GM18858 (cell line): ENCODE results near the gene C1QTNF12.
"Not testable (repeated sequence)": the region's sequence is repeated elsewhere in the genome, so short reads cannot be mapped to it uniquely, and the experiment has no call there.

ENCODE experiments used
- ATAC-seq: cut with Tn5 transposase; IDR thresholded peaks from one replicate; pipeline ENCODE4 v1.9.1; 2021; ENCODE audit not compliant: unreplicated experiment

C1QTNF12 gene

DNA sequence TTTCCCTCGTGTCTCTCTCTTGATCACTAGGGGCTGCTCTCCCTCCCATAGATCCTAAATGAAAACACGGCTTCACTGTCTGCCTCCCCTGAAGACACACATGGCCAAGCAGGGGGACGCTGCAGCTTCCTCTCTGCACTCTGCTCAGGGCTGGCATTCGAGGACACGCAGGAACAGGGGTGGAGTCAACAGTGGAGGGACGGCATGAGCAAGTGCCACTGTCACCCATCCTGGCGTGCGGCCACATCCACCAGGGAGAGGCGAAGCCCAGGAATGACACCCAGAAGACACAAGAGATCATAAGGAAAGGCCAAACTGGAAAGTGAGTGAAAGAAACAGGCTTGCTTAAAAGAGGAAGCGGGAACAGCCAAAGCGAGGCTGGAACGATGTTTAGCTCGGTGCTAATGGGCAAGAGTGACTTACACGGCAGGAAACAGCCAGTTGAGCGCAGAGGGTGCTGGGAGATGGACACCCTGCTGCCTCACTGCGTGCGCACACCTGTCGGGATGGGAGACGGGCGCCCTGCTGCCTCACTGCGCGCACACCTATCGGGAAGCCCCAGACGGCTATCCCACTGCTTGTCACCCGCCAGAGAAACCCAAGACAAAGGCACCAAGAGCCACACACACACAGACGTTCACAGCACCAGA lies 13.6 kb upstream of the C1QTNF12 start:
- no peak for ATAC-seq

DNA sequence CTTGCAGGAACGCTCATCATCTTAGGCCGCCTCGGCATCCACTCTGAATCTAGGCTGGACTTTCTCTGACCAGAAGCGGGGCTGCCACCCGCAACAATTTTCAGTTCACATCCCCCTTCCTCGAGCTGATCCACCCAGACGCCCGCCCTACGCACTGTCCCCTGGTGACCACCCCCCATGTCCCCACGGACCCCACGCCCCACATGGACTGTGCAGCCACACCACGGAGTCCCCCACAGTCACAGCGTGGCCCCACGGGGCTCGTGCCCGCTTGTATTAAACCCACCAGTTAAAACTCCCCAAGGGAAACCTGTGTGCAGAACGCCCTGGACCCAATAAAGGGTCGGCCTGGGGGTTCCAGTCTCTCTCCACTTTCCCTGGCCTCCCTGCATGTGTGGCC lies 13.0 kb upstream of the C1QTNF12 start:
- no peak for ATAC-seq

DNA sequence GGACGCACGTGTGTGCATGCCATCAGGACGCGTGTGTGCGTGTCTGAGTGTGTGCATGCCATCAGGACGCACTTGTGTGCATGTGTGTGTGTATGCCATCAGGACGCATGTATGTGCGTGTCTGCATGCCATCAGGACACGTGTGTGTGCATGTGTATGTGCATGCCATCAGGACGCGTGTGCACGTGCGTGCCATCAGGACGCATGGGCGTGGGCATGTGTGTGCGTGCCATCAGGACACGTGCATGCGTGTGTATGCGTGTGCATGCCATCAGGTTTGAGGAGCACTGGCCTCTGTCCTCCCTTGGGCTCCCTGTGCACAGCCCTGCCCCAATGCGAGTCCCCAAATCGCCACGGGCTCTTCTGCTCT lies 12.6 kb upstream of the C1QTNF12 start:
- no peak for ATAC-seq

DNA sequence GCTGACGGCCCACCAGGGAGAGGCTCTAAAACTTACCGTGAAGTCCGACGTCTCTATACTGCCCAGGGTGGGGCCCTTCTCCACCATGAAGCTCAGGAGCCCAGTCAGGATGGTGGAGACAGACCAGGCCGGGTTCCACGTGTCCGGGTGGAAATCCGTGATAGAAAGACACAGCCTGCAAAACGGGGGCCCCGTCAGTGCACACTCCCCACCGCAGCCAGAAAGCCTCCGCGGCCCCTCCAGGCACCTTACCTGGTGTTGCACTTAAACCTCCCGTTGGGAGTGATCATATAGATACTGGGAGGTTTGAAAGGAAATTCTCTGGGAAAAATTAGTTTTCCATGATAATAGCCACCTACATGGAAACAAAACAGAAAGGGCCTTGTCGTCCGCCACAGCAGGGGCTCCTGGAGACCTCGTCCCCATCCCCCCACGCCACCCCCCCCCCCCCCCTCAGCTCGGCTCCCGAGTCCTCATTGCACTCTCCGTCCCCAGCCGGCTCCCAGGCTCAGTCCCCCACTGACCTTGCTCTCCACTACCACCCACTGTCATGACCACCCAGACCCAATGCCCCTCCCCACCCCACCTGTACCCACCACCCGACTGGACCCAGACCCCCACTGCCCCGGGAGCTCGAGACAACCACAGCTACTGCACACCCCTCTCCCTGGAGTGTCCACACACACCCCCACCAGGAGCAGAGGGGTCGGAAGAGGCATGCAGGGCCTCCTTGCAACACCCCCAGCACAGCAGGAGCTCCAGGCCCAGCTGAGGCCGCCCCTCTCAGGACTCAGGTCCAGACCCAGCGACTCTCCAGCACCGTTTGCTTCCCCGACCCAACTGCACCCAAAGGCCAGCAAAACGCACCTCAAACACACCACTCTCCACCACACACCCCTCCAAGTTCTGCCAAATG lies 10.7 kb upstream of the C1QTNF12 start:
- ATAC-seq: no peak

DNA sequence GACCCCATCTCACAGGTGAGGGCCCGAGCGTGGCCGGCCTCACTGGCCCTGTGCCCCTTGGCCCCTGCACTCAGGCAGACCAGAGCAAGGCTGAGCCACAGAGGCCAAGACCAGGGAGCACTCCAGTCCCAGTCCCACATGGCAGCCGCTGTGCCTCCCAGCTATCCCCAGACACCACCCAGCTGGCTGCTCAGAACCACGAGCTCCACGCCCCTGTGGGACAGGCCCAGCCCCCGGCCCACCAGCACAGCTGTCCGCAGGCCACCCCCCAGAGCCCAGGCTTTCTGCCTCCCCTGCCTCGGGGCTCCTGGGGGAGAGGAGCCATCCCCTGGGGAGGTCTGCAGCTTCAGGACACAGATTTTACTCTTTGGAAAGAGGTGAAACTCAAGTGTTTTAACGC lies 9.1 kb upstream of the C1QTNF12 start:
- ATAC-seq: no peak

DNA sequence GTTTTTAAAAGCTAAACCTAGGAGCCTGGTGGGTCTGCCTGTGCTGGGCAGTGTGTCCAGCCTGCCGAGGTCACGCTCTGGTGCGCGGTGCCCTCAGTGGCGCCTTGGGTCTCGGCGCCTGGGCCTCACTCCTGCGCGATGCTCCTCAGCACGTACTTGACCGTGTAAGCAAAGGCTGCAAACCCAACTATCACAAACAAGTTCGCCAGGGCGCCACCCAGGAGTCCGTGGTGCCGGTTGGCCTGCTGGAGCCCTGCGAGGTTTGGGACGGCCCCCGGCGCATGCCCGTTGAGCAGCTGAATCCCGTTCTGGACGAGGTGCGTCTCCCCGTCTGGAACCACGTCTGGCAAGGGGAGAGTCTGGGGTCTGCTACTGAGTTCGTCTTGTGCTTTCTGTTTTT lies 8.6 kb upstream of the C1QTNF12 start:
- no peak for ATAC-seq

DNA sequence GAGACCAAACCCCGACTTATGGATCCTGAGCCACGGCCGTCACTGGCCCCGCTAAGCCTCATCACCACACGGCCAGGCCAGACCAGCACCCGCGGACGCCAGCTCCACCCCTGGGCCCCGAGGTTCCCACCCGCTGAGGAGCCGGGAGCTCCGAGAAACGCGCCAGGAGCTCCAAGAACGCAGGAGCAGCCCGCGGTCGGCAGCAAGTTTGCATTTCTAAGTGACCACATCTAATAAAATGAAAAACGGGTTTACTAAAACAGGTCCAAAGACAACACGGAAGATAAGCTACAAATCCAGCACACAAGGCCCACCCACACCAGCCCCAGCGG lies 8.1 kb upstream of the C1QTNF12 start:
- ATAC-seq: no peak

DNA sequence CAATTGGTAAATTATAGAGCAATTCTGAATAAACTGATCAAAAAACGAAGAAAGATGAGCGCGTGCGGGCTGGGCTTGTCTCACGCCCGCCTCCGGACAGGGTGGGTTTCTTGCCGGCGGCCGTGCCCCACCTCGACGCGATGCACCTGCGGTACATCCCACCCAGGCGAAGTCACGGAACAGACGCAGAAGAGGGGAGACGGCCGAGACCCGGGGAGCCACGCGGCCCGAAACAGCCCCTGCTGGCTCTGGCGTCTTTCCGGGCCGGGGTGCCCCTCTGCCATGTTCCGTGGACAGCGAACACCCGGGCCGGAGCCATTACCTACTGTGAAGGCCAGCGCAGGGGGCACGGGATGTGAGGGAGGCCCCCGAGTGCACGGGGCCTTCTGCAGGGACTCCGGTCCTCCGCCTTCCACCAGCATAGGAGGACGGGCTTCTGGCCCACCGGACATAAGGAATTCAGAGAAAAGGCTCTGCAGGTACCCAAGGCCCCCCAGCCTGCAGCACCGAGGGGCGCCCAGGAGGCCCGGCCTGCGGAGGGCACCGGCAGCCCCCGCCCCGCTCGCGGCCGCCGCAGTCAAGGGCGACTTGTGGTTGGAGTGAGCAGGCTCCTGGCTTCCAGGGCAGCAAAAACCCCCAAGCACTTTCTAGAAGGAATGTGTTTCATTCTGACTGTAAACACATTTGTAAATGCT lies 7.6 kb upstream of the C1QTNF12 start:
- no peak for ATAC-seq

DNA sequence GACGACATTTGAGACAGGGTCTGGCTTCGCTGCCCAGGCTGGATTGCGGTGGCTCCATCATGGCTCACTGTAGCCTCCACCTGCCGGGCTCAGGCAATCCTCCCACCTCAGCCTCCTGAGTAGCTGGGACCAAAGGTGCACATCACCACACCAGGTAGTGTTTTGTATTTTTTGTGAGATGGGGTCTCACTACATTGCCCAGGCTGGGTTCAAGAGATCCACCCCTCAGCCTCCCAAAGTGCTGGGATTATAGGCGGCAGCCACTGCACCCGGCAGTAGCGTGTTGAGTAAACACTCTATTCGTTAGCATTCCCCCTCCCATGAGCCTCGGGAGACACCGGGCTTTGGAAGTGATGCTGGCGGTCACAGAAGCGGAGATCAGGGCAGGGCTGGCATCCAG lies 6.8 kb upstream of the C1QTNF12 start:
- ATAC-seq: no peak

DNA sequence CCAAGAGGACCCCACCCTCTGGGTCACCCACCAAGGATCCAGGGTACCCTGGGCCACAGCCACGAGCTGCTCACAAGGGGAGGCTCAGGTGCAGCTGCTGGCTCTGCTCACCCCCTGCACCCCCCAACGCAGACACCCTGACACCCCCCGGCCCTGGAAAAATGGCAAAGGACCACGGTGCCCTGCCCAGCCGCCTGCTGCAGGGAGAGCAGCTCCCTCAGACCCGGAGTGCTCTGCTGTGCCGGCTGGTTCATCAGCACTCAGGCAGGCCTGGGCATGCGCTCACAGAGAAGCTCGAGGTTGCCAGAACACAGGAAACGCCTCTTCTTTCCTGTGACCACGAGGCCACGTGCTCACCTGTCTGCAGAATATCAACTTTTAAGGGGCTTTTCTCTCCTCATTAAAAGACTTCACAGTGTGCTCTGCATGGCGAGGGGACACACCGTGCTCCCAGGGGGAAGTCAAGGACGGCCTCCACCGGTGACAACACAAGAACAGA lies 4.3 kb upstream of the C1QTNF12 start:
- no peak for ATAC-seq

DNA sequence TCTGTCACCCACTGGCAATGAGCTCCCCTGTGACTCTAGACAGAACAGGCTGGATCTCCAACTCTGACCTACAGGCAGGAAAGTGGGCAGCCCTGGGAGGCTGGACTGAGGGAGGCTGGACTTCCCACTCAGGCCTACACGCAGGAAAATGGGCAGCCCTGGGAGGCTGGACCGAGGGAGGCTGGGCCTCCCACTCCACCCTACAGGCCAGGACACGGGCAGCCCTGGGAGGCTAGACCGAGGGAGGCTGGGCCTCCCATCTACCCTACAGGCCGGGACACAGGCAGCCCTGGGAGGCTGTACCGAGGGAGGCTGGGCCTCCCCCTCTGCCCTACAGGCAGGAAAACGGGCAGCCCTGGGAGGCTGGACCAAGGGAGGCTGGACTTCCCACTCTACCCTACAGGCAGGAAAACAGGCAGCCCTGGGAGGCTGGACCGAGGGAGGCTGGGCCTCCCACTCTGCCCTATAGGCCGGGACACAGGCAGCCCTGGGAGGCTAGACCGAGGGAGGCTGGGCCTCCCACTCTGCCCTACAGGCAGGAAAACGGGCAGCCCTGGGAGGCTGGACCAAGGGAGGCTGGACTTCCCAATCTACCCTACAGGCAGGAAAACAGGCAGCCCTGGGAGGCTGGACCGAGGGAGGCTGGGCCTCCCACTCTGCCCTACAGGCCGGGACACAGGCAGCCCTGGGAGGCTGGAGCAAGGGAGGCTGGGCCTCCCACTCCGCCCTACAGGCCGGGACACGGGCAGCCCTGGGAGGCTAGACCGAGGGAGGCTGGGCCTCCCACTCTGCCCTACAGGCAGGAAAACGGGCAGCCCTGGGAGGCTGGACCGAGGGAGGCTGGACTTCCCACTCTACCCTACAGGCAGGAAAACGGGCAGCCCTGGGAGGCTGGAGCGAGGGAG lies 1.7 kb upstream of the C1QTNF12 start:
- ATAC-seq: not testable (repeated sequence)

DNA sequence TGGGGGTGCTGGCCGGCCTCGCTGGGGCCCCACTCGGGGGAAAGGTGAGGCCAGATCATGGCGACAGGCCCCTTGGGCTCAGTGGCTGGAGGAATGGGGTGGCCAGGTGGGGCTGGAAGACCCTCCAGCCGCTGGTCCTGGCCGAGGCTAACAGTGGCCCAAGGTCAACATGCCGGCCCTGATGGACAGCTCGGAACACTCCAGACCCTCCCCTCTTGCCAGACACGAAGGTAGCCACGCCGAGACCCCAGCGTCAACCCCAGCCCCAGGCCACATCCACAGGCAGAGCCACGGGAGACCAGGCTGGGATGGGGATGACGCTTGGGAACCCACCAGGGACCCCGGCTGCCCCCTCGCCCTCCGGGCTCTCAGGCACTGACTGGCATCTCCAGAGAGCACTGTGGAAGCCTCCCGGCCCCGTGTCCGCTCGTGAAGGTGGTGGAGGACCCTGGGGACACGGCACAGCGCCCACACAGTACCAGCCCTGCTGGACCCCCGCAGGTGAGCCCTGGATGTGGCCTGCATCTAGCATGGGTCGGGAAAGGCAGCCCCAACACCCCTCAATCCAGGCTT lies 905 bp upstream of the C1QTNF12 start:
- ATAC-seq: no peak

DNA sequence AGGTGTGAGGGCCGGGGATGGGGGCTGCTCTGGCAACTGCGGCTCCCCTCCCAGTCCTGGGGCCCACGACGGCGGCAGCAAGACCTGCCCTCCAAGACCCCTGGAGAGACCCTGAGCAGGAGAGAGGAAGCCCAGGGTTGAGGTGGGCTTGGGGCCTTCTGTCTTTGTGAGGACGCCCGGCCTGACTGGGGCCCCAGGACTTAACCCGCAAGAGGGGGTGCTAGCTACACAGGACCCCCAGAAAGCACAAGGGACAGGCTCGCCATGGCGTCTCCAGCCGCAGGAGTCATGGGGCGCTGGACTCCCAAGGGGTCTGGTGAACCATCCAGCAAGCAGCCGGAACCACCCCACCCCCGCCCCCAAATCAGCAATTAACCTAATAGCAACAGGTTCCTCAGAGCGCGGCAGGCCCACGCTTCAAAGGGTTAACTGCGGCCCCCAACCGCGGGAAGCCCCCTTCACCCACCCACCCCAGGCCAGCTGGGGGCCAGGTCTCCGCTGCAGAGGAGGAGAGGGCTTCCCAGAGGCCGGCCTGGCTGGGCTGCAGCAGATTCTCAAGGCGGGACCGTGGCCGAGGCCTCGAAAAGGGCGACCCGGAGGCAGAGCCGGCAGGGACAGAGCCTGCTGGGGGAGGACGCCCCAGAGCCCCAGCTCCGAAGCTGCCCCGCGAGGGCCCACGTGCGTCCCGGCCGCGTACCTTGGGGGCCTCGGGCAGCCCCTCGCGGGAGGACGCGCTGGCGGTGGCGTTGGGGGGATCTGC lies 525 bp downstream of the C1QTNF12 start:
- ATAC-seq: no peak

DNA sequence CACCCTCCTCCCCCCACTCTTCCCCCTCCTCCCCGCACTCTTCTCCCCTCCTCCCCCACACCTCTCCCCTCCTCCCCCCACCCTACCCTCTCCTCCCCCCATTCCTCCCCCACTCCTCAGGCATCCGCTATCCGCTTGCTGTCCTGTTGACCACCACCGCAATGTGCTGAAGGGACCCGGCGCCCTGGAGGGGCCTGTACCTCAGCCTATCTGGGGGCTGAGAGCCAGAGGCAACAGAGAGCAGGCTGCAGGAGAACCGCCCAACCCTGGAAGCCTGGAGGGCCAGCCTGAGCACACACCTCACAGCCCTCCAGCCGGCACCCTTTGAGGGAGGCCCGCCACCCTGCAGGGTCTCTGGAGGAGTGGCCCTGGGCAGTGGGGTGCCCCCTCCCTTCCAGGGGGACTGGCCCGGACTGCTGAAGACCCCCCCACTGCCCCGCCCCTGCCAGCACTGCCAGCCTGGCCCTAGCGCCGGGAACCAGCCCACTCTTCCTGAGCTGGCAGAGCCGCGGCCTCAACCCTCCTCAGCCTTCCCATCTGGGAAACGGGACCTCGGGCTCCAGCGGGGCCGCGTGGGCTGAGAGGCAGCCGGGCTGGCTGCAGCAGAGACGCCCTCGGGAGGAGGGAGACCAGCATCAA lies 1.2 kb downstream of the C1QTNF12 start:
- no peak for ATAC-seq

DNA sequence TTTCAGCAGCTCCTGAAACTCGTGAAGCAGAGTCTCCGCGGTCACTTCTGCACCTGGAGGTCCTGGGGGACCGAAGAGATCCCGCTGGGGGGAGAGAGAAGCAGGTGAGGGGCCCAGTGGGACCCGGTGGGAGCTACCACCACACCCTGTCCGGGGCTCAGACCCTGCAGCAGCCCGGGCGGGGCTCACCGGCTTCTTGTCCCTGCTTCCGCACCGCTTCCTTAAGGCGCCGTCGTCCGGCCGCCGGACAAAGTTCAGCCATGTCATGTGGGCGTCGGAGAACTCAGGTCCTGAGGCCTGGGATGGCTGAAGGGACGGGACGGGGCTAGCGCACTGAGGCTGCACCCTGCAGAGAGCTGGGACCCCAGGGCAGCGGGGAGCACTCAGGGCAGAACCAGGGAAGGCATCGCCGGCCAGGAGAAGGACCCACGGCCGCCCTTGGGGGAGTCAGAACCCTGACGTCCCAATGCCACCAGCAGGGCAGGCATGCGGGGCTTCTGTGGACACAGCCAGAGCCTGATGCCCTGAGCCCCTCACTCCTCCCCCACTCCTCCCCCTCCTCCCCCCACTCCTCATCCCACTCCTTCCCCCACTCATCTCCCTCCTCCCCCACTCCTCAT lies 2.2 kb downstream of the C1QTNF12 start:
- no peak for ATAC-seq

DNA sequence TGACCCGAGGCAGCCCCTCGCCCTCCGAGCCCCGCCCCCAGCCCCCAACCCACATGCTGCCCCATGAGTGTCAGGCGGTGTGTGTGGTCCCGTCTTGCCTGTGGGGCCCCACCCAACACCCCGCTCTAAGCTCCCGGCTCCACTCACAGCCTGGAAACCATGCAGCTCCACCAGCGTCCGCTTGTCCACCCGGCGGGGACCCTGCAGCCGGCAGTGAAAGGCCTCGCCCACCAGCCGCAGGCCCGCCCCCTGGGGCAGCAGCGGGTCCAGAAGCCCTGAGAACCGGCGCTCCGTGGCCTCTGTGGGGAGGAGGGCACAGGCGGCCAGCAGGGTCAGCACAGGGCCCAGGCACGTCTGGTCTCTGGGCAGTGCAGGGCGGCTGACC lies 2.7 kb downstream of the C1QTNF12 start:
- ATAC-seq: no peak

DNA sequence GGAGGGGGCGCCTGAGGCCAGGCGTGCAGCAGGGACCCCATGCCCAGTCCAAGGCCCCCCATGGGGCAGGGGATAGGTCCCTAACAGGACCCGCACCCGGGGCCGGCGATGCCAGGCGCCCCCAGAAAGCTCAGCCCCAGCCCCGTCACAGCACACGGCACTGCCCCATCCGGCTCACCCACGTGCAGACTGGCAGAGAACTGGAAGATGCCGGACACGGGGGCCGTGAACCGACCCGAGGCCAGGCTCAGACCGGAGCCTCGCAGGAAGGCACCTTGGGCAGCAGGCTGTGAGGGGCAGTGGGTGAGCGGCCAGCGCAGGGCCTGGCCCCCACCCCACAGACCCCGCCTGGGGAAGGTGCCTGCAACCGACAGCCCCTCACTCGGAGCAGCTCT lies 3.3 kb downstream of the C1QTNF12 start:
- no peak for ATAC-seq

DNA sequence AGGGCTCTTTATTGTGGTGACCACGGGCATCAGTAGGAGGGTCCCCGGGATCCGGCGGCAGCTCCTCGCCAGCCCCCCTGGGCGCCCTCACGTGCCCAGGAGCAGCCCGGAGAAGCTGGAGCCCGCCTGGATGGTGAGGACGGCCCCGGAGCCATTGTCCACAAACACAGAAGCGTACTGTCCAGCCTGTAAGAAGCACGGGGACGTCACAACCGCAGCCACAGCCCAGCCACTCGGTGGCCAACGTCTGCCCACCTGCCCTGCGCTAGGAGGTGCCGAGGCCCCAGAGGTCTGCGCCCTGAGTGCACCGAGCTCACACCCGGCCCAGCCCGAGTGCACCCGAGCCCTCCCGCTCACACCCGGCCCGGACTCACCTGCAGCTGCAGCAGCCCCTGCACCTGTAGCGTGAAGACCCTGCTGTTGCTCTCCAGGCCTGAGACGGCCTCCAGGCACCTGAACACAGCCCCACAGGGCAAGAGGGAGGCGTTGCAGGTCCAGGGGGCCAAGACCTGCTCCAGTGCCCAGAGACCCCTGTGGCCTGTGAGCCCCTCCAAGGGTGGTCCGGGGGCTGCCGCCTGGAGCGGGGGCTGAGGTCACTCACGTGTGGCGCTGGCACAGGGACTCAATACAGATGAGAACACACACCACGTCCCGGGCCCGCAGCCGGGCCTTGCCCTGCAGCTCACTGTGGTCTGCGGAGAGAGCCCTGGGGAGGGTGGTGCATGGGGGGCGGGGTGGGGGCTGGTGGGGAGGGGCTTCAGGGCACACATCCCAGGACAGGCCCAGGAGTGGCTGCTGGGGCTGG lies 3.9 kb downstream of the C1QTNF12 start:
- no peak for ATAC-seq
